SW 1271 (cell line): Measurements from ENCODE around the gene DNAJC25.
"Not testable (repeated sequence)": the region's sequence is repeated elsewhere in the genome, so short reads cannot be mapped to it uniquely, and the experiment has no call there.

Source experiments
- DNase-seq, 2 experiments: peaks; one replicate each; lab custom pipeline; 2025; lab: John Stamatoyannopoulos, UW

Gene DNAJC25

GRCh38 chr9:111663301-111663823 is 32.2 kb downstream of the DNAJC25 start:
- no peak for DNase-seq

DNA sequence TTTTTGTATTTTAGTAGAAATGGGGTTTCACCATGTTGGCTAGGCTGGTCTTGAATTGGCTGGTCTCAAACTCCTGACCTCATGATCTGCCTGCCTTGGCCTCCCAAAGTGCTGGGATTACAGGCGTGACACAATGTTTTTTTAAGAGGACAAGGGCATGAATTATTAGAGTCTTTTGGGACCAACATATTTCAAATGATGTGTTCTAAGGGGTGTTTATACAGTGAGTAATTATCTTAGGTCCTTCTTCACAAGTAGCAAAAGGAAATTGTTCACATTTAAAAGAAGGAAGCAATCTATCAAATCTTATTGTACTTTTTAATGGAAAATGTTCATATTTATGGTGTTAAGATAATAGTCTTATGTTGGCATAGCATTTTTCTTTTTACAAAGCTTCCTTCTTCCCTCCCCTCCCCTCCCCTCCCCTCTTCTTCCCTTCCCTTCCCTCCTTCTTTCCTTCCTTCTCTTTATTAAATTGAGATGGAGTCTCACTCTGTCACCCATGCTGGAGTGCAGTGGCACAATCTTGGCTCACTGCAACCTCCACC is 37.0 kb downstream of the DNAJC25 start:
- no peak for DNase-seq

GRCh38 chr9:111668601-111669000 is 37.5 kb downstream of the DNAJC25 start:
- DNase-seq, result not testable (repeated sequence)

DNA sequence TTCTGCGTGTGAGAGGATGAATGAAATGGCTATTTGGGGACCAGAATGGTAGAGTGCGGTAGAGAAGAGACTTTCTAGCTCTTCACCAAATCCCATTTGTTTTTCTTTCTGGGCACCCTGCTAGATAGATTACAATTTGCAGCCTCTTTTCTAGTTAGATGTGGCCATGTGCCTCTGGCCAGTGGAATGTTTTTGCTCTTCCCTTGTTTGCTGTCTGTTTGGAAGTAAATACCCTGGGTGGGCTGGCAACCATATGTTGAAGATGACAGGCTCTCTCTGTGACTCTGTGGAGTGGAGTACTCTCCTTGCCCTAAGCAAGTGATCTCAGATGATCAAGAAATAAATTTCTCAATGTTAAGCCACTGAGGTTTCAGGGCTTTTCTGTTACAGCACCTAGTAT is 43.2 kb downstream of the DNAJC25 start:
- DNase-seq, result no peak

DNA sequence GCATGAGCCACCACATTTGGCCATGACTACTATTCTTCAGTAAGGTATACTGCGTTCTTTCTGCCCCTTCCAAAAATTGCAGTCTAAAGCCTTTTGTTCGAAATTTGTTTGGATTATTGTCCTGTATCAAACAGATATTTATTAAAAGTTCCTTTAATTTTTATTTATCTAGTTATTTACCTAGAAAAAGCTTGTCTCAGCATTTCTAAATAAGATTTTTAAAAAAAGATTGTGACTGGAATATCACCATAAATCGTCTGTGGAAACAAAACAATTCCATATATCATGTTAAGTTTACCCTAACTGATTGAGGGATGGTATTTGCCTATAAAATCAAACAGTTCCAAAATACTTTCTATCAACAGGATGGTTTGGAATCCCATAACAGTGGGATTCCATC is 45.0 kb downstream of the DNAJC25 start:
- no peak for DNase-seq

DNA sequence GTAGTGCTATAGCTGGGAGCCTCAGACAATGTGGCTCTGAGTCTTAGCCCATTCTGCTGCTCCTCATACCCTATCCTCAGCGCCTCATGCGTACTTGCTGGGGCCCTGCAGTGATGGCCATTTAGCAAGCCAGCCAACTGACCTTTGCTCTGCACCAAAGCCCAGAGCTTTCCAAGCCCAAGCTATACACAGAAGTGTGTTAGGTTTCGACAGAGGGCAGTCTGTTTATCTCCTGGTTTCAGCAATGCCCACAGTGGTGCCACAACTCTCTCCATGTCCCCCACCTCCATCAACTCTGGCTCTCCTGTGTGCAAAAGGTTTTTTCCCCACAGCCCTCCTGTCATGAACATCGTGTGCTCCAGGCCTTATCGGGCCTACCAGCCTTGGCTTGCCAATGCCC is 47.2 kb downstream of the DNAJC25 start:
- DNase-seq, result no peak

- DNase-seq, result no peak
Observed at GRCh38 chr9:111679199-111679598, 48.1 kb downstream of the DNAJC25 start.

DNA sequence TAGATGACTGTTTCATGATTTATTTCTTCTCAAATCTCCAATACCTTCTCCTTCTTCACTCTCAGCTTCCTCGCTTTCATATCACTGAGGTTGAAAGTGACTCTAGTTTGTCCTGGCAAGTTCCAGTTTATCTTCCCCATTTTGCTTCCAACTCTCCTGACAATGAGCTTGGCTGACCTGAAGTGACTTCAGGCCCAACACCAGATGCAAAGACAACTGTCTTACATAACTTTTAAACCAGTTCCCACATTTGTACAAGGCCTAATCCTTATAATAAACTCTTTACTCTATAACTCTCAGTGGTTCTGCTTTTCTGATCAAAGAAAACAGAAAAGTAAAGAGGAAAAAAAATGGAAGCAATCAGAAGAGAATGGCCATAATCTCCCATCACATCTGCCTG is 52.3 kb downstream of the DNAJC25 start:
- no peak for DNase-seq

DNA sequence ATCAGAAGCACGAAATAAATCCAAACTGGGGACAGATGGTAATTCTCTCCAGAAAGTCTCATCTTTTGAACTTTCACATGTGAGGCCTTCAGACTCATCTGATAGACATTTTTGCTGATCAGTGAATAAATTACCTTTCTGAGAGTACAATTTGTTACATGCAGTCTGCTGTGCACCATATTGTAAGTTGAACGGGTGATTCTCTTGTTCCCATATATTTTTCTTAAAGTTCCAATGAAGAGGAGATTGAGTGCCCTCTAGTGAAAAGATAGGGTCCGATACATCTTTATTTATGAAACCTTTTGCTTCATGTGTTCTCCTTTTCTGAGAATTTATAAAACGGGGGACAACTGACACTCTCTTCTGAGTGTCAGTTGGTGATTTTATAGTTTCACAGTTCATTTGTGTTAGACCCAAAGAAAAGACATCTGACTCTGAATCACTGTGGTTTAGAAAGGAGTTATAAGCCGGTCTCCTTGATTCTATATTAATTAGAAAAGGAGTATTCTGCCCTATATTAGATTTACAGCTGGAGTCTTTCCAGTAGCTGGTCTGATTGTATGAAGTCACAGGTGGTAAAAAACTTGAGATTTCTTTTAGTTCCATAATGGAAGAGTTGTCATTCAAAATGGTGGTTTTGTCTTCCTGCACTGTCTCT is 60.7 kb downstream of the DNAJC25 start:
- DNase-seq, result peak in 1 of 2 experiments; percentile 77

GRCh38 chr9:111696796-111697195 is 65.7 kb downstream of the DNAJC25 start:
- DNase-seq, result no peak

GRCh38 chr9:111700776-111701175 is 69.6 kb downstream of the DNAJC25 start:
- DNase-seq, result no peak
